ENCODE results near the gene CNTNAP2.

DNA sequence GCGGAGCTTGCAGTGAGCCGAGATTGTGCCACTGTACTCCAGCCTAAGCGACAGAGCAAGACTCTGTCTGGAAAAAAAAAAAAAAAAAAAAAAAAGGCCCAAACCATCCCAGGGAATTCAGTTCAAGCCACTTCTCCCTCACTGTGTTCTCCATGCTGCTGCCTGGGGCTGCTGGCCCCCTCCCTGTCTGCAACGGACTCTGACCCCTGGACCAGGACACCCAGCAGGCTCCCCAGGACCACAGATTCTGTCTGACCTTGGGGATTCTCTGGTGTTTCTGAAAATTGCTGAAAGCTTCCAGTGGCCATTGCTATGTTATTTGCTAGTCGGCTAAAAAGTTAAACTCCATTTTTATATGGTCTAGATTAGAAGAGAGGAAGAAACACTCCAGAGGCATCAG is 2212.3 kb downstream of the CNTNAP2 start:
- TF ChIP-seq CTCF (IDR thresholded peaks at IDR 0.05), result no peak
- no peak for TF ChIP-seq POLR2AphosphoS5 (IDR thresholded peaks at IDR 0.05)
- TF ChIP-seq POLR2A (IDR thresholded peaks at IDR 0.05), result no peak
